ENCODE results near the gene IGF1R.
"Not testable (repeated sequence)": the region's sequence is repeated elsewhere in the genome, so short reads cannot be mapped to it uniquely, and the experiment has no call there.

The IGF1R gene

DNA sequence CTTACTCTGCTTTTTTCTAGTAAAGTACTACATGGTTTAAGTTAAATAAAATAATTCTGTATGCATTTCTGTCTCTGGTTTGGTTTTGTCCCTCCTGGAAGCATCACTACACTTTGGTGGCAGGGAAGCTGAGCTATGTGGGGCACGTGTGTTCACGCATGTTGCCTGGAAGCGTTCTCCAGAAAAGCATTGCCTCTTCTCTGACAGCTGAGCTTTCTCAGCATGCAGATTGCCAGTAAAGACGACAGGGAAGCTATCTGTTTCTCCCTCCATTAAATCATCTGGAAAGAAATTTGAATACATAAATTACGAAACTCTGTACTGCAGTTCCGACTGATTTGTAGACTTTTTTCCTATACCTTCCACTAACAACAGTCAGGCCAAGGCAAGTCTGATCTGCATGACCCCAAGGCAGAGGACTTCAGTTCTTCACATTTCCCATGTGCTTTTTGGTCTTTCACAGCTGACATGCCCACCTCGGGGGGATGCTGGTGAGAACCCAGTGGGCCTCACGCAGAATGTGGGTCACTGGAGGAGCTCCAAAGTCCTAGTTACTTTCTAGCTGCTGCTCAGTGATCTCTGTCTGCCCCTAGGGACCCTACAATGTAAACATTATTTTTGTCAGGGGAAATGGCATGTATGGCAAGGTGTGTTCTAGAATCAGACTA is 316.3 kb downstream of the IGF1R start:
- DNase-seq (ENCODE audit: low spot score): no peak

DNA sequence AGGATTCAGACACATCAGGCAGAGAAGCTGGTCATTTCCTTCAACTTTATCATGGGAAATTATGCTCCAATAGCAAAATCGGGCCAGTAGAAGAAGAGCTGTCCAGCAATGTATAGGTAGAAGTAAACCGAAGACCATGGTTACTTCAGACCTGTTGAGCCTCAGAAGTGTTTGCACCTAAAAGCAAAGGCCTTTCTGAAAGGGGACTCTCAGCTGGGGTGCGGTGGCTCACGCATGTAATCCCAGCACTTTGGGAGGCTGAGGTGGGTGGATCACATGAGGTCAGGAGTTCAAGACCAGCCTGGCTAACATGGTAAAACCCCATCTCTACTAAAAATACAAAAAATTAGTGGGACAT is 316.8 kb downstream of the IGF1R start:
- not testable (repeated sequence) for DNase-seq (ENCODE audit: low spot score)

DNA sequence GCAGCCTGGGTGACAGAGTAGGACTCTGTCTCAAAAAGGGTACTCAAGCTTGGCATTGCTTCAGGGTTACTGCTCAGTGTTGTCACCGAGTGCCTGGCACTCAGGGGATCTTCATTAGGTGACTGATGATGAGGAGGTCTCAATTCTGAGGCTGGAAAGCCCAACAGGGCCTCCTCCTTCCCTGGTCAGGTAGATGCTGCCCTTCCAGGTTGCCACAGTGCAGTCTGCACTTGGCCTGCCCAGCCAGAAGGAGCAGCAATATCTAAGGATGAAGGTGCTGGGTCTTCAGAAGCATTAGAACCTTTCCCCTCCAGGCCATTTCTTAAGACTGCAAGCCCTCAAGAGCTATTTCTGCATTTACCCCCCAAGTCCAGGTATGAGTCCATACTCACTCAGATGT is 317.3 kb downstream of the IGF1R start:
- DNase-seq (ENCODE audit: low spot score): no peak

DNA sequence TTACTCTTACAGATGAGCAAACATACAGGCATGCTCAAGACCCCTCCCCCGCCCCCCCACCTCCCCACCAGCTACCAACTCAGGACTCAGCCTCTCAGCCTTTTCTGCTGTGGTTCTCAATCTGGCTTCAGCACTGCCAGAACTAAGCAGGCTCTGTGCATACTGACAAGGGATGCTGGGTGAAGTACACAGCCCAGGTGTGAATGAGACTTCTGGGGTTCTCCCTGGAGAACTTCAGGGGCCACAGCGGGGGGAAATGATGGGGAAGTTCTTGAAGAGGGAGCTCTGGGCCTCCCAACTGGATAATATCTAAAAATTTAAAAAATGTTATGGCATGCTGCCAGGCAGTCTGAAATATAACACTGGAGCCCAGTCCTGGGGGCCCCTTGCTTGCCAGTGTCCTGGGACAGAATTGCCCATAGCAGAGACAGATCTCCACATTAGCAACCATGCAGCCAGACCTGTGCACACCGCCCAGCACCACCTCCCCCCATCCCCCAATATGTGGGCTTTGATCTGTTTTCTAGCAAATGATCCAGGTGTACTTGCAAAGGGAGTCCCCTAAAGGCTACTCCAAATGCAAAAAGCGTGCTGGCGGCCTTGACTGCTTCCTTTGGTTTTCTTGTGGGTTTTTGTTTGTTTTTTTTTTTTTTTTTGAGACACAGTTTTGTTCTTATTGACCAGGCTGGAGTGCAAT is 317.9 kb downstream of the IGF1R start:
- DNase-seq (ENCODE audit: low spot score): no peak

DNA sequence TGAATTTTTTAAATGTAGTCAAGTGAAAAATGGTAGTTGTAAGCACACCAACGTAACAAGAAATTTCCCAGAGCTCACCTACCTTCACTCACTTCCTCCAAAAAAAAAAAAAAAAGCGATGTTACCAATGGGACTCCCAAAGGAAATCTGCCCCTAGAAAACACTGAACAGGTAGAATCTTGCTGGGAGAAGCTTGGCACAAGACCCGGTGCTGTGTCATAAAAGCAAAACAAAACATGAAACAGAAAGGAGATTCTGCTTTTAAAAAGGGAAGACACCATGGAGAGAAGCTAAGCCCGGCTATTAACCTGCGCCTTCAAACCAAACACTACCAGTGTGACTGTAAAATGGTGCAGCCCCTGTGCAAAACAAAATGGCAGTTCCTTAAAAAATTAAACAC is 318.8 kb downstream of the IGF1R start:
- DNase-seq (ENCODE audit: low spot score): no peak

DNA sequence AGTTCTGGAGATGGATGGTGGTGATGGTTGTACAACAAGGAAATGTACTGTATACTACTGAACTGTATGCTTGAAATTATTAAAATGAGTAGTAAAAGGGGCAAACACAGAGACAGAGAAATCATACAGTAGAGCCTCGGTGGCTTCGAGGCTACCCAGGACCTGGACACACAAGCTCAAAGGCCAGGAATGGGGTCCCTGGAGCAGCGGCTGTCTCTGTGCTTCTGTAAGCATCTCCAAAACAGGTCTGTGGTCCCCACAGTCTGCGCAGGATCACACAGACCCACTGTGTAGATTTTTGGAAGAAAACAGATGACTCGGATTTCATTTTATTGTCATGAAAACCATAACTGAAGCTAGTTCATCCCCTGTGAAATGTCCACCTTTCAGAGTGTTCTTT is 319.6 kb downstream of the IGF1R start:
- DNase-seq (ENCODE audit: low spot score): no peak

DNA sequence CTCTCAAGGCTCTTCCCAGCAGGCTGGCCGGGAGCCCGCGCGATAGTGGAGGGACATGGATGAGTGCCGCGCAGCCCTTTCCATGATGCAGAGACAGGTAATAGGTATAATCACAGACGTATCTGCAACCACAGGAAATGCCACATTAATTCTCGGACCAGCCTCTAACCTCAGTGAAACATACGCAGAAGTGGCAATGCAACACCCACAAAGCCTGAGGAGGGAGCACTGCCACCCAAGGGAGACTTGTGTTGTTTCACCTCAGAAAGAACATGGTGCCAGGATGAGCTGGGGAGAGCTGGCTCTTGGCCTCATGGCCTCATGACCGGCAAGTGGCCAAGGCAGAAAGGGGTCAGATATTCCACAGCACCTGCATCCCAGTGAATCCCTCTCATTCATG is 320.2 kb downstream of the IGF1R start:
- no peak for DNase-seq (ENCODE audit: low spot score)

DNA sequence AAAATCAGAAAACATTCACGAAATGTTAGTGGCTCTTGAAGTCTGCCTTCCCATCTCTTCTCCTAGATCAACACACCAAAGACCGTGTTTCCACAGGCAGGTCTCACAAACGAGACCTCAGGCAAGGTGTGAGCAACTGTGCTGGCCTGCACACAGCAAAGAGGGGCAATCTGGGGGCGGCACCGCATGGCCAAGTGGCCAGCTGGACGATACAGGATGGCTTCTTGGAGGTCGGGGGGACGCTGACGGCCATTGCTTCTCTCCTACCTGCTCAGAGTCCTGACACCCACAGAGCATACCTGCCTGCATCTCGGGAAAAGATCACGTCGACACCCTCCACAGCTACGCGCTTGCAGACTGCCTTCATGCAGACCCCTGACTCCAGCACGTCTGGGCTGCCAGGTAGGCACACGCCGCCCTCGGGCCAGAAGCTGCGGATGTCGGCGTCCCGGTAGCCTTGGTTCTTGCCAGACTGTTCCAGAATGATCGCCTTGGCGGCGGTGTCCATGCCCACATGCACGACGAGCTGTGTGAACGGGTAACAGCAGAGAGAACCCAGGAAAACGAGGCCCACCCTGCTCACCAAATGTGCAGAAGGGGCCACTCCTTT is 320.9 kb downstream of the IGF1R start:
- no peak for DNase-seq (ENCODE audit: low spot score)

DNA sequence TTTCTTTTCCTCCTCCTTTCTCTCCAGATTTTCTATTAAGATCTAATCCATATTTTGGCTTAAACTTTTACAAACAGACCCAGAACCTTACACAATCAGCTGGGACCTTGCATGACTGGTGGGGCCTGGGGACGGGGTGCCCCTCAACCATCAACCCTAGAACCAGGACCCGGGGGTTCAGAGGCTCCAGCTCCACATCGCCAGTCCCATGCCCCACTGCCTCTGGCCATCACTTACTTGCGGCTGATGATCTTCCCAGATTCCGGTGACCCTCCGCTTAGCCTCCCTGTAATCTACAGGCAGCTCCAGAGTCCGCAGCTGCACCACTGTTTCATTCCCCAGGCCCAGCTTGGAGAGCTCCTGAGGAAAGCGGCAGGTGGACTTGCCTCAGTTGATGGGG is 322.5 kb downstream of the IGF1R start:
- no peak for DNase-seq (ENCODE audit: low spot score)

DNA sequence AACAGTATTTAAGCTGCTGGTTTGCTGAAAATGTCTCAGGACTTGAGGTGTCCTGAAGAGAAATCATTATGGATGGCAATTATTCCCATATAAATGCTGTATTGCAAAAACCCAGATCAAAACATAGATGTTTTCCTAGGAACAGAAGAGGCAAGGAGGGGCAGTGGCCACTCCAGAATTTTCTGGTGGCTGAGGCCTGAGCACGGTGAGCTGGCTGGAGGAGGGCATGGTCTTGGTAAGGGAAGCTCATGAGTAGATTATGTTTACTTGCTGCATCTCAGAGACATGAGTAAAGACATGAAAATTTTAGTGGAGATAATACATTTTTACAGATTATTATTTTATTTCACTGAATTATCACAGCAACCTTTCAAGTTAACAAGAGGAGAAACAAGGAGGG is 328.2 kb downstream of the IGF1R start:
- no peak for DNase-seq (ENCODE audit: low spot score)

DNA sequence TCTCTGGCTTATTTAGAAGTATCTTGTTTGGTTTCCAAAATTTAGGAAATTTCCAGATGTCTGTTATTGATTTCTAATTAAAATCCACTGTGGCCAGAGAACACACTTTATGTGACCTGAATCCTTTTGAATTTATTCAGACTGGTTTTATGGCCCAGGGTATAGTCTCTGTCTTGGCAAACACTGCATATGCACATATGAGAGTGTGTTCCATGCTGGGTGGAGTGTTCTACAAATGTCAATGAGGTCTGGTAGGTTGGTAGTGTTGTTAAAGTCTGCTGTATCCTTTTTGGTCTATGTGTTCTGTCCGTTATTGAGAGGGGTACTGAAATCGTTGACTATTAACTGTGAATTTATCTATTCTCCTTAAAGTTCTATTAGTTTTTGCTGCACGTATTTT is 329.1 kb downstream of the IGF1R start:
- DNase-seq (ENCODE audit: low spot score): no peak

DNA sequence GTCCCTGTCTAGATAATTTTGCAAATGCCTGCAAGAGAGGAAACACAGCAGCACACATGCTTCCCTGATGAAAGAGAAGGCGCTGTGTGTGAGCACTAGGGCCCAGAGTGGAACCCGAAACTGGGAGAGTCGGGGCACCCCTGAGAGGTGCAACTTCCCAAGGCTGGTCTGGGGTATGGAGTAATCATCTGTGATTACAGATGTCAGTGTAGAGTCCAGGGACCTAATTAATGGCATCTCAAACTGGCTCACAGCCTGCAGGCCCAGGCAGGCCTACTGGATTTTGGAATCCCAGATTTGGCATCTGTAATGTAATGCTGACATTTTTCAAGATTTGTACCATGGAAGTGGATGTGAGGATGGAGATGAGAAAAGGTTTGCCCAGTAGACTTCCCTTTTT is 329.8 kb downstream of the IGF1R start:
- no peak for DNase-seq (ENCODE audit: low spot score)

DNA sequence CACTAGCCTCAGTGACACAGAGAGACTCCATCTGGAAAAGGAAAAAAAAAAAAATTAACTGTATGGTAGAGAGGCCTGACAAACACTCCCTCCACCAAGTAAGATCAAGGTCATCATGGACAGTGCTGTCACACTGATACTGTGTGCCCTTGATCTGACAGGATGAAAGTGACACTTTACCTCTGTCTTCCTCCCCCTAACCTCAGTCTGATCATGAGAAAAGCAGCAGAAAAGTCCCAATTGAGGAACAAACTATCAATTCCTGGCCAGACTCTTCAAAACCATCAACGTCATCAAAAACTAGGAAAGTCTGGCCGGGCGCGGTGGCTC is 332.5 kb downstream of the IGF1R start:
- no peak for DNase-seq (ENCODE audit: low spot score)

DNA sequence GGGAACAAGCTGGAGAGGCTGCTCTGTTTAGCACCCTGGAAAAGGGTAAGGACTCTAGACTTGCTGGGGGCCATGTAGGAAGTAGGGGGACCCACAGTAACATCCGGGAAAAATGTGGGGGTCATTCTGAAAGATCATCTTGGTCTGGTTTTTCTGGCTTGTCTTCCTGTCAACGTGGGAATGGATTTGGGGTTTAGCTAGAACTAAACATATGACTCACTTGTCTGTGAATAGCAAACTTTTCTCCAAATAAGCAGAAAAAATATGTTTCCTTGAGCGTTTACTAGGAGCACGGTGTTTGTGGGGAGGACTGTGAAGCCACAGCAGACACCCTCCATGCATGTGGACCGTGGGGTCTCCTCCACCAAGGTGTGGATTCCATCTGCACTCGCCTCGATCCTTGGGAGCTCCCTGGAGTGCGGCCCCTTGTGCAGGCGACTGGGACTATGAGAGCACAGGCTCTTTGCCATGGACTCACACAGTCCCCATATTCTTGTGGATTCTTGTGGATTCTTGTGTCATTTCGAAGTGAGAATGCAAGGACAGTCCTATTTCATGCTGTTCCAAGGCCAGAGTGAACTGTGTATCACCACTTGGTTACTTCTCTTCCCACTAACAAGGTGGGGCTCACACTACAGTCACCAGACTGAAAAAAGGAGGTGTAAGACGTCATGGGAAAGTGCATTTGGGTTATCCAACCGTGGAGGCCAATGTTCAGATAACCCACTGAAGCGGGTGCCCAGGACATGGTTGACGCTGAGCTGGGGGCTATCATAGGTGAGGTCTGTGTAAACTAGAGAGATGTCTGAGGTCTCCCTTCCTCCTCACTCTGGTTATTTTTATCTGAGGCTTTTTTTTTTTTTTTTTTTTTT is 333.7 kb downstream of the IGF1R start:
- DNase-seq (ENCODE audit: low spot score): no peak

DNA sequence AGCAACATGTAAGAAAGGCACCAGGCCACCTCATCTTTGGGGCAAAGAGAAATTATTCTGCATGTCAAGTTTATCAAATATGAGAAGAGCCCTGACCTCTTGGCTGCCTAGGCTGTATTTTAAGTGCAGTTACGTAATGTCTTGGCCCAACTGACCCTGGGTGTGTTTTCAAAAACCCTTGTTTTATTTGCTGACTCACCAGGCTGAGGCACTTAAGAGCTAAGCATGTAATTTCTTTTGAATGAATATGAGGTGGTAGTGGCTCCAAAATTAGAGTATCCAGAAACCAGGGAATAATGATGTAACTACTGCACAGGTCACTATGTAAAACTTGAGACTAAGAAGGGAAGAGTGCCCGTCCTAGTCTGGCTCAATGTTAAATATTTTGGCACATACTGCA is 335.0 kb downstream of the IGF1R start:
- DNase-seq (ENCODE audit: low spot score): no peak

DNA sequence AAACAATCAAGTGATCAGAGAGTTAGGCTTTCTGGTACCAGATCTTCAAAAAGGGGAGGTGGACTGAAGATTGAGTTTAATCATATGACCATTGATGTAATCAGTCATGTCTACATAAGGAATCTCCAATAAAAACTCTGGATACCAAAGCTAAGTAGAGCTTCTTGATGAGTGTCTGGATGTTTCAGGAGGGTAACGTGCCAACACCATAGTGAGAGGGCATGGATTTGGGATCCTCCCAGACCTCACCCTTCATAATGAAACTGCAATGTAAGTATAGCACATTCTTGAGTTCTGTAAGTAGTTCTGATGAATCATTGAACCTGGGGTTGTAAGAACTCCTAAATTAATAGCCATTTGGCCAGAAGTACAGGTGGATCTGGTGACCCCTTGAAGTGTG is 337.9 kb downstream of the IGF1R start:
- no peak for DNase-seq (ENCODE audit: low spot score)

DNA sequence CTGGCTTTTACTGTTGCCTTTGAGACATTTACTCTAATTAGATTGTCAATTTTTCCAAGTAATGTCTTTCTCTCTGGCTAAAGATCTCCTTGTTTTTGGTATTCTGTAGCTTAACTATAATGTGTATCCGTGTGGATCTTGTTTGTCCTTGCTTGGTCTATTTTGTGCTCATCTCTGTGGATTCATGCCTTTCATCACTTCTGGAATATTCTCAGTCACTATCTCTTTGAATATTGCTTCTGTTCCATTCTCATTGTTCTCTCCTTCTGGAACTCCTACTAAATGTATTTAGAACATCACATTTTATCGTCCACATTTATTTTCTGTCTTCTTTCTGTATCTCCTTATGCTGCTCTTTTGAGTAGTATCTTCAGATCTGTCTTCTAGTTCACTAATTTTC is 346.6 kb downstream of the IGF1R start:
- DNase-seq (ENCODE audit: low spot score): no peak

DNA sequence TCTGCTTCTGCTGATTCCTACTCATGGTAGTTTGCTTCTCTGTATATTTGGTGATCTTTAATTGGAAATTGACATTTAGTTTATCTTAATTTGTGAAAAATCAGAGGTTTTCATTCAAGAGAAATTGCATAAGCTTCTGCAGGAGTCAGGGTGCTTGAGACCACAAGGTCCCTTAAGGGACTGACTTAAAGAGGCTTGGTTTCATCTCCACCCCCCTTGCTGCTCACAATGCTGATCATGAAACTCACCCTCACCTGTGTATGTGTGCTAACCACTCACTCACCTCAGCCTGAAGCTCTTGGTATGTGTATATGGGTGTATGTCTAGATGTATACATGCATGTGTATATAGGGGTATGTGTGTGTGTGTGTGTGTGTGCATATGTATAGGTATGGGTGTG is 347.8 kb downstream of the IGF1R start:
- DNase-seq (ENCODE audit: low spot score): no peak

DNA sequence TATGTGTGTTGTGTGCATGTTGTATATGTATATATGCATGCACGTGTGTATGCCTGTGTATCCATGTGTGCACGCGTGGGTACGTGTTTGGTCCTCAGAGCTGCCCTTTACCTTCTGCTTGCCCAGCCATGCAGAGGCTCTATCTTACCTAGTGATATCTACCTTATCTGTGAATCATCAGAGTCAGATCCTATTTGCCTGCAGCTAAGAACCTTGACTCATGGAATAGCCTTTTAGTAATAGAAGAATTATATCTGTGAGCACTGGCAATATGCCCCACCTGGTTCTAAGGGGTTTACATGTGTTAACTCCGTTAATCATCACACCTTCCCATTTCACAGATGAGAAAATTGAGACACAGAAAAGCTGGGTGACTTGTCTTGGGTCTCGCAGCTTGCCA is 348.3 kb downstream of the IGF1R start:
- no peak for DNase-seq (ENCODE audit: low spot score)

DNA sequence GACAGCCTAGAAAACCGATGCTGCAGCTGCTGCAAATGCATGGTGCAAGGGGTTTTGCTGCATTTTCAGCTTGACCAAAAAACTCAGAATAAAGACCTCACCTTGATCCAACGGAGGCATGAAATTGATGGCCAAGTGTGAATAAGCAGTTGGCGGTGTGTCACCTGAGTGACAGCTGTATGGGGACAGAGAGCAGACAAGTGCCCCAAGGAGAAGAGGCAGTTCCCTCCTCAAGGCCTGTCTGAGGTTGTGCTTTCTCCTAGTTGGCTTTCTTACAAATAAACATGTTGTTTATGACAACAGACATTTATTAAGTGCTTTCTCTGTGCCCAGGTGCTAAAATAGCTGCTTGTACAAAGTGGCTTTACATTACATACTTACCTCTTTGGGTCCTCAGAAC is 349.0 kb downstream of the IGF1R start:
- DNase-seq (ENCODE audit: low spot score): no peak

DNA sequence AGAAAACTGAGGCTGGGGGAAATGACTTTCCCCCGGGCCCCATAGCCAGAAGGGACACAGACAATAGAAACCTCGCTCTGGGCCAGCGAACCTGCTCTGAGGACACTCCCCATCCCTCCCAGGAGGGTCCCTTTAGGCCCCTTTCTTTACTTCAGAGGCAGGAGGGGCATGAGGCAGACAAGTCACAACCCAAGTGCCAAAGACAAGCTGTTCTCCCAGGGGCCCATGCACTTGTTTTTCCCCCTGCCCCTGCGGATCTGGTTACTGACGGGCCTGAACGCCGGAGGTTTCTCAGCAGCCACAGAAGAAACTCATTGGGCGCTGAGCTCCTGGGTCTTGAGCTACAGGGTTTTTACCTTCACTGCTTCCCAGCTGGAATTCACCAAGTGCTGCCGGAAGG is 349.4 kb downstream of the IGF1R start:
- no peak for DNase-seq (ENCODE audit: low spot score)

DNA sequence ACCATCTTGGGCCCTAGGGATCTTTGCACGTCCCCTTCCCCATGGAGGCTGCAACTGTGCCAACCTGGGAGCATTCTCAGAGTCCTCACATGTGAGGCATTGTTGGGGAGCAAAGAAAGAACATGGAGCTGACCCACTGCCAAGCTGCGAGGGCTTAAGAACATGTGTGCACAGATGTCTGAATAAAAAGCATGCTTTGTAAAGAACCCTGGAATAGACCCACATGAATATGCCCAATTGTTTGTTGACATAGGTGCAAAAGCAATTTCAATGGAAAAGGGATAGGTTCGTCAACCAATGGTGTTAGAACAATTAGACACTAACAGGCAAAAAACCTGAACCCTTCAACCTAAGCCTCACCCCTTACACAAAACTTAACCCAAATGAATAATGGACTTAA is 349.9 kb downstream of the IGF1R start:
- DNase-seq (ENCODE audit: low spot score): no peak

DNA sequence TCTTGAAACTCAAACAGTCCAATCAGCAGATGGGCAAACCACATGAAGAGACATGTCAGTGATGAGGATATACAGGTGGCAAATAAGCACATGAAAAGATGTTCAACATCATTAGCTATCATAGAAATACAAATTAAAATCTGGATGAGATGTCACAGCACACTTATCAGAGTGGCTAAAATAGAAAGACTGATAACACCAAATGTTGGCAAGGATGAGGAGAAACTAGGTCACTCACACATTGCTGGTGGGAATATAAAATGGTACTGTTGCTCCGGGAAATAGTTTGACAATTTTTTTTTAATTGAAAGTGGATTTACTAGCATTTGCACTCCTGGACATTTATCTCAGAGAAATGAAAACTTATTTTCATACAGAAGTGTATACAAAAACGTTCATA is 350.9 kb downstream of the IGF1R start:
- DNase-seq (ENCODE audit: low spot score): no peak

All from iPS-NIHi11 (cell line).